HG03095 (cell line): ENCODE results near the gene PLXDC2.
A peak's percentile ranks its signal among the peaks of the same experiment; 100 is the strongest.

Experiments used
- ATAC-seq: cut with Tn5 transposase; IDR thresholded peaks from one replicate; pipeline ENCODE4 v1.9.1; 2021; ENCODE audit warnings: moderate library complexity; ENCODE audit not compliant: unreplicated experiment

PLXDC2 gene

DNA sequence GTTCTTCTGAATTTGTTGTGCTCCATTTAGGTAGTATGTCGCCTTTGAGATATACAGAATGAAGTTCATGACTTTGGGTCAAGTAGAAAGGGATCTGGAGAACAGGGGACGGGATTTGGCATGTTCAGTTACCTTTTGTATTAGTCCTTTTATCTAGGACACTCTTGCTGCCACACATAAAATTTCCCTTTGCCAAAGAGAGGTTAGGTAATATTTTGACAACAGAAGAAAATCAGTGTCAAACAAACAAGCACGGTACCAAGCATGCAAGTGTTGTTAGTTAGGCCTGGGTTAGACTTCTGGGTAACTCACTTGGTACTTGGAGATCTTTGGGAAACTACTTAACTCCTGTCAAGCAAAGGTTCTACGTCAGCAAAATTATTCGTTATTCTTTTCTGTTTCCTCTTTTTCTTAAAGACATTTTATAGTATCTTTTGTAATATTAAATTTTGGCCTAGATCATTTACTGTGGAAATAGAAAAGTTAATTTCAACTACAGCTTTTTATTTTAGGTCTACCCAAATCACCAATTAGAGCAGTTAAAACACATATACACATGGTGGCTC lies 116.7 kb downstream of the PLXDC2 start:
- ATAC-seq: no peak

DNA sequence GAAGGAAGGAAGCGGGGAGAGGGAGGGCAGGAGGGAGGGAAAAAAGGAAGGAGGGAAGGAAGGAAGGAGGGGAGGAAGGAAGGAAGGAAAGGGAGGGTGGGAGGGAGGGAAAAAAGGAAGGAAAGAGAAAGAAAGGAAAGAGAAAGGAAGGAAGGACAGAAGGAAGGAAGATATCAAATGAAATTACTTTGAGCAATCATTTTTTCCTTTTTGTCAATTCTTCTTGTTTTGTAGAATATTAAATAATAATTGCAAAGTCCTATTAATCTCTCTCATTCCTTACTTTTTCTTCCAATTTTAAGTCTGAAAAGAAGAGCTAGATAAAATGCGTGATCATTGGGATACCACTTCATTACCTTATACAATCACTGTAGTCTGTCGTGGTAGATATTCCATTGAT lies 117.5 kb downstream of the PLXDC2 start:
- no peak for ATAC-seq

DNA sequence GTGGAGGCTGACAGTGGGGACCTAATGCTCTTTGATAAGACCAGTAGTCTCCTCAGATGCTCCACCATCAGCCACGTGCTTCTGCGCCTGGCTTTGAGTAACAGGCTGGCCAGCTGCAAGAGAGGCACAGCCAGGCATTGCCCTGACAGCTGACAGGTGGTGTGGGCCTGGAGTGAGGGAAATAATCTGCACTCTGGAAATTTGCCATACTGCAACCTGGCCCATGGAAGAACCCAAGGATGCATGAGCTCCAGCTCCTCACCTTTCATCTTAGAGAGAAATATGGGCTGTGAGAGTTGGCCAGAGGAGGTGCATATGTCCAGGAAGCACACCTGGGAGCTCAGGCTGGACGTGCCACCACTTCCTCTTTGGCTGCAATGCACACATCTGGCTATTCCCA lies 118.9 kb downstream of the PLXDC2 start:
- ATAC-seq: no peak

DNA sequence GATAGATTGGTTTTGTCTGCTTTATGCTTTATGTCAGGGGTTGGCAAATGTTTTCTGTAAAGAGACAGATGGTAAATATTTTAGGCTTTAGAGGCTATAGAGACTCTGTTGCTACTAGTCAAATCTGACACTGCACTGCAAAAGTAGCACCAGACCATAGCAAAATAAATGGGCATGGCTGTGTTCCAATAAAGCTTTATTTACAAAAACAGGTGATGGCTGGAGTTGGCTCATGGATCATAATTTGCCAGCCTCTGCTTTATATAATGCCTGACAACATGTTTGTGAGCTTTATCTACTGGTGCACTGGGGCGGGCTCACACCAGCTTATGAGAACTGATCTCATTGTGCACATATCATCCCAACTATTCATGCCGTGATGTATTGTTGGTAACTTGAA lies 120.1 kb downstream of the PLXDC2 start:
- no peak for ATAC-seq

DNA sequence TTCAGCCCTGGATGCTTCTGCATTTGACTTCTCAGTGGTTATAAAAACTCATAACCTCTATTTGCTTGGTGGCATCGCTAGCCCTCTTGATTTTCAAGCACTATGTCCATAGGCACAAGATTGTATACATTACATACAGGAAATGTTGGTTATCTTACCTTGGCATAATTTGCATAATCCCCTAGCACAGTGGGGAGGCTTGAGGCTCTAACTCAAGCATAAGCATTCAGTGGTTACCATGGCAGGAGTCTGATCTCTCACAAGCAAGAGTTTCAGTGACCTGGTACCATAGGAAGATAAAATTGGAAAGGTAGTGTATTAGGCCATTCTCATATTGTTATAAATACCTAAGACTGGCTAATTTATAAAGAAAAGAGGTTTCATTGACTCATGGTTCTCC lies 121.8 kb downstream of the PLXDC2 start:
- ATAC-seq: no peak

DNA sequence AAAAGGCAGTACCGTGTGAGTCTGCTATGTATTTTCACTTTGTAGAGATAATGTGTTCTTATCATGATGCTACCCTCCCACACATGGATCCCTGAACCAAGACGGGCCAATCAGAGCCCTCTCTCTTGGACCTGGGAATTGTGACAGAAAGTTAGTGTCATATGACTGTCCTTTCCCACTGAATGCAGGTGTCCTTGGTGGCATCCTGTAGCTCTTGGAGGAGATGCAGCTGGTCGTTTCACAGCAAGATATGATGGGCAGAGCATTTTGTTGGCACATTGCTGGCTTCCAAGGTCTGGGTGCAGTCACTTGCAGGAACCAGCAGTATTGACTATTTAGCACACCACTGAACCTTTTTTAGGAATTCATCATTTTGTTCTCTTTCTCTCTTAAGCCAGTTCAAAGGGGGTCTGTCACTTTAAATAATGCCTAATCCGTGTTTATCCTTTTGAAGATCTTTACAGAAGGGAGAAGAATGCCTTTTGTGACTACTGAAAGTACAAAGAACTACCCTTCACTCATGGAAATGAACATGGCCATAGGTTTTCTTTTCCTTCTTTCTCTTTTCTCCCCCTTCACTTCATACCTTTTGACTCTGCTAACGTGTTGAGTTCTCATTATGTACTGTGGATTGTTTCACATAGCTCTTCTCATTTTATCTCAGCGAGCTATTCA lies 125.1 kb downstream of the PLXDC2 start:
- ATAC-seq: no peak

DNA sequence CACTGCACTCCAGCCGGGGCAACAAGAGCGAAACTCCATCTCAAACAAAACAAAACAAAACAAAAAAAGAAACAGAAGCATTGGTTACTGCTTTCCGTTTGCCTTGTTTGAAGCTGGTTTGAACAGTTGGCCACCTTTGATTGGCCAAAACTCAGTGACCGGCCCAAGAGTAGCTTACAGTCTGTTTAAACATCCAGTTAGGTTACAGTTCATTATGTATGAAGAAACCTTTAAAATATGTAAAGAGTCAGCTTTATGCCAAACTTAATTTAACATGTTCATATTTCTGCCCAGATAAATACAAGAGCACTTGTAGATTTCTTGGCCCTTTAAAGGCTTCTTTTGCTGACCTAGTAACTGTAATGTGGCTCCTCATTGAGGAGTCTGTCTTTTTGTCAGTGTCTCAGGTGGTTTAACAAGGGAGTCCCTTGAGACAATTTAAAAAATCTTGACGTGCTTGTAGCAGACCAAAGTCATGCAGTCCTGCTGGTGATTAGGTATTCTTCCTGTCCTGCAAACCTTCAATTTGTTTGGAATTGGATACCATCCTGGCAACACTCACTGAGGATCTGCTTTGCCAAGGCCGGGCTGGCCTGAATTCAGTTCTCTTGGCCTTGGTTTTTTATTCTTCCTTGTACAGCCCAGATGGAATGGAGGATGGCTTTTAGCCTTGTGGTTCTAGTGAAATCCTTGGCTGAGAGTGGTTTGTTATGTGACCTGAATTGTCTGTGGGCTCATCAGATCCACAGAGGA lies 128.9 kb downstream of the PLXDC2 start:
- no peak for ATAC-seq

DNA sequence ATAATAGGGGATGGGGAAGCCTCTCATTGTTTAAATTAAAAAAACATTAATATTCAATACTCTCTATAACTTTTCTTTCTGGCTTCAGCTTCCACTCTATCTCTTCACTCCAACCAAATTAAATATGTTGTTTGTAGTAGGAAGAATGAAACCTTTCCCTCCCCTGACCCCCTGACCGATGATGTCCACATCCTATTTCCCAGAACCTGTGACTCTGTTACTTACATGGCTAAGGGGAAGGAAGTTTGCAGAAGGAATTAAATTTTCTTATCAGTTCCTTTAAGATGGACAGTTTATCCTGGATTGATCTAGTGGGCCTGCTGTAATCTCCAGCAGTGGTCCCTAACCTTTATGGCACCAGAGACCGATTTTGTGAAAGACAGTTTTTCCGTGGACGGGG lies 130.0 kb downstream of the PLXDC2 start:
- no peak for ATAC-seq

DNA sequence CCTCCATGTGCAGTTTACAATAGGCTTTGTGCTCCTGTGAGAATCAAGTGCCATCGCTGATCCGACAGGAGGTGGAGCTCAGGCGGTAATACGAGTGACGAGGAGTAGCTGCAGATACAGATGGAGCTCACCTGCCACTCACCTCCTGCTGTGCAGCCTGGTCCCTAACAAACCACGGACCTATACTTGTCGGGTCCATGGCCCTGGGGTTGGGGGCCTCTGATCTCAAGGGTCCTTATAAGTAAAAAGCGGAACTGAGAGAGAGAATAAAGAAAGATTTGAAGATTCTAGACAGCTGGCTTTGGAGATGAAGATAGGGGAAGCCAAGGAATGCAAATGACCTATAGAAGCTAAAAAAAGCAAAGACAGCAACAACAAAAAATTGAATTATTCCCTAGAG lies 130.6 kb downstream of the PLXDC2 start:
- no peak for ATAC-seq

DNA sequence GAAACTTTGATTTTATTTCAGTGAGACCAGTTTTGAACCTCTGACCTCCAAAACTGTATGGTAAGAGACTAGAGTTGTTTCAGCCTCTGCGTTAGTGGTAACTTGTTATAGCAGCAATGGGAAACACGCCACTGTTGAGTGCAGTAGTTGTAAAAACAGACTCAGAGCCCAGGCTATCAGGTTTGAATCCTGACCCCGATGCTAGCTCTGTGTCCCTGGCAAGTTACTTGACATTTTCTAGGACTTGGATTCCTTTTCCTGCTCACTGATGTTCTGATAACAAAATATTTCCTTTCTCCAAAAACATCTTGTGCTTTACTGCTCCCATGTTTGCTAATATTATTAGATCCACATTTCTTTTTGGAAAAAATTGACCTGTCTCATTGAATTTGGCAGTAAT lies 131.0 kb downstream of the PLXDC2 start:
- no peak for ATAC-seq

DNA sequence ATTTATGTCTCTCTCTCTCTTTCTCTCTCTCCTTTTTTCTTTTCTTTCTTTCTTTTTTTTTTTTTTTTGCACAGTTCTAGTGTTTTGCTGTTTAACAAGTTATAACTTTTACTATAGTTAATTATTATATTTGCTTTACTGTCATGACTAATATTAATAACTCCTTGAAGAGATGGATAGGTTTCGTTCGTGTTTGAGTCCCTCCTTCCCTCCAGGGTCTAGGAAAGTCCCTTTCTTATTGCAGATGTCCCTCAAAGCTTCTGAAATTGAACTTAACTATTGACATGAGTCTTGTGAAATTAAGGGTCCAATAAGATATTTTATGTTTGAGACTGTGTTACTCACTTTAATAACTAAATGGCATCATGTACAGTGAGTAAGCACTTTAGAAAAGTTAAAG lies 131.4 kb downstream of the PLXDC2 start:
- no peak for ATAC-seq

DNA sequence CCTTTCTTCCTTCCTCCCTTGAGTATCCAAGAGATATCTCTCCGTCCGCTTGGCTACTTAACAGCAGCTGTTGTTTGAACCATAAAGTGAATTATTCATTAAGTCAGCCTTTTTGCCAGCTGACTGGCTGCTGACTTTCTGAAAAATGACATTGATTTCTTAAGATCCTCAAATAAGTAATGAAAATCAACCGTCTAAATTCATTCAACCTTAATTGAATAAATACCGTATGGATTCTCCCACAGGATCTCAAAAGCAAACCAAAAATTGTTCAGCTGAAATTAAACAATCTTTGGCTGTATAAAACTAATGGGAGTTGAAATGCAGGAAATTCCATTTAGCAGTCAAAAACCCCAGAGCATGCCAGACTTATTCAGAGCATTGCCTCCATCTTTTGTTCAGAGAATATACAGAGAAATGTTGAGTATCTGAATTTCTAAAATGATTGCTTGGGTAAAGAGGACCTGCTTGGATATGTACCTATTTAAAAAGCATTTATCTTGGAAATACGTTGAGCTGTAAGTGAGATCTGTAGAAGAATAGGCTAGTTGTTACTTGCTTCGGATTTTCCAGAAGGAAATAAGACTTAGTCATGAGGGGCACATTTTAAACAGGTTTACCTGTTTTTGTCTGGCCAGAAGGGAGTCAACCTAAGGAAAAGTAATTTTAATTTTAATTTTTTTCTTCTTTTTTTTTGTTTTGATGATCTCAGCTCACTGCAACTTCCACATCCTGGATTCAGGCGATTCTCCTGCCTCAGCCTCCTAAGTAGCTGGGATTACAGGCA lies 136.2 kb downstream of the PLXDC2 start:
- no peak for ATAC-seq

DNA sequence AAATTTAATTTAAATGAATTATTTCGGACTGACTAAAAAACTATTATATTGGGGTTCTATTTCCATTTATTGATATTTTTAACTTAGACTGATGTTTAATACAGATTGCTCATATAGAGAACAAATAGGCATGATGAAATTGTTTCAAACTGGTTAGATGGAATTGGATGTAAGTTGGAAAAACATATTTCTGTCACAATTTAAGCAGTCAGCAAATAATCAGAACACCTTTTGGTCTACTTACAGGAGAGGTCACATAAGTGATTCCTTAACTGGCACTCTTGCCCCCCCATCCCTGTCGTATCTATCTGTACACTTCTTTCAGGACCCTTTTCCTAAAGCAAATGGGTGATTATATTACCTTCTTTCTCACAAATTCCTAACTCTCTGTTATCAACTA lies 138.4 kb downstream of the PLXDC2 start:
- no peak for ATAC-seq

DNA sequence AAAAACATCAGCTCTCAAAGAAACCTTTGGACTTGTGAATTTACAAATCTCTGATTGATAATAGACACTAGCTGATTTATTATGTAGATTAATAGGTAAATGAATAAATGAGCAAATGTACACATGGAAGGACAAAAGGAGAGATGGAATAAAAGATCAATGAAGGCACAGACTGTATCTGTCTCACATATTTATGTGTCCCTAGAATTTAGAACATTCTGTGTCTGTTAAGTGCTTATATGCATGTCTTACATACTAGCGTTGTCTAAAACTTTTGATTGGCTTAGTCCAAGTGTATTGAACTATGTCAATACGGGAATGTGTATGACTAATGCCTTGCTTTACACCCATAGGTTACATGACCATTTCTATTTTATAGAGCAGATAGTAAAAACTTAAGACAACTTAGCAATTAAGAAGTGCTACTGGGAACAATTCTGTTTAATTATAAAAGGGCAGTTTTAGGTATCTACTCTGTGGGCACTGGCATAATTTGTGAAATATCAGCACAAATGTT lies 140.3 kb downstream of the PLXDC2 start:
- no peak for ATAC-seq

DNA sequence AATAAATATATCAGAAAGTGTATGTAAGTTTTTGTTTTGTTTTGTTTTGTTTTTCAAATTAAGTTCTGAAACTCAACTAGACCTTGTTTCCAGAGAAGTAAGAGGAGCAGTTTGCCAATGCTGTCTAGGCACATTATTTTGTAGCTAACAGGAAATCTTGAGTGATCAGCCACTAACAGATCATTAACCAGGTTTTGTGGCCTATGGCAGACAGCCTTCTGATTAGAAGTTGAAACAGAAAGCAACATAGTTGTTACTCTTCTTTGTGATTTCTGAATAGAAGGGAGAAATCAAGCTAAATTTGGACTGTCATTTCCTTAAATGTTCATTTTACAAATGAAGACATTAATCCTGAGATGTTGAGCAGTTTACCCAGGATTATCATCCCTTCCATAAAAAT lies 142.6 kb downstream of the PLXDC2 start:
- peak; percentile 82 for ATAC-seq

DNA sequence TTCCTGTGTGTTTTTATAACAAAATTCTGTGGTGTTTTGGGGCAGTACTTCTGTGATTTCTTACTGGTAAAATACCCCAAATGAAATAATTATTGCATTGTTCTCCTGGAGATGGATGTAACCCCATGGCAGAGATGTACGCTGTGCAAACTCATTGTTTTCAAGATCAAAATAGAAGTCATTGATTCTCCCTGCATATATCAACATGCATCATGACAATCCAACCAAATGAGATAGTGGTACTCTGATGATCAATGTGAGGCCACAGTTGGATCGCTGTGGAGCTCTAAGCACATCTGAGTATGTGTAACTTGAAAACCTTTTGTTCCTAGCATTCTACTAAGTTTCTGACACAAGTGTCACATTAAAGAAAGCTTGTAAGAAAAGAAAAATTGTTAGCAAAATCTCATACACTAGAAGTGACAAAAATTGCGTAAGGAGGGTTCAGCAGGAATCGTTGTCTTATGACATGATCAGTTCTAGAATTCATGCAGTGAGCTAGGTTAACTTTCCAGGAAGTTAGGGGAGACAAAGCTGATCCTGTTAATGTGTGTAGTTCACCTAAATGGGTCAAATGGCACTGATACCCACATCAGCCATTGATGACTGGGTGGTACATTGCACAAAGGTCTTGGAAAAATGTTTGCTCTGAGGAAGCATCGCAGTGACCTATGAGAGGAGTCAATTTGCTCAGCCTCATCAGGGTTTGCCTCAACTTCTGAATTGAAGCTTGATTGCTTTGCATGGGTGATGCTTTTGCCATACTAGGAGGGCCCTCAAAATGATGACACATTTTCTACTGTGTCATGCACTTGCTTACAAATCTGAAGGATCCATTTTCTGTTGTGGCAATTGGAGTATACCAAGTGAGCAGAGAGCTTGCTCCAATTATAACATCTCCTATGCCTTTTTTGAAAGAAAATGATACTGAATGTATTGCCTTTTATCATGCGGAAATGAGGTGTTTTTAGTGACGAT lies 145.1 kb downstream of the PLXDC2 start:
- no peak for ATAC-seq

DNA sequence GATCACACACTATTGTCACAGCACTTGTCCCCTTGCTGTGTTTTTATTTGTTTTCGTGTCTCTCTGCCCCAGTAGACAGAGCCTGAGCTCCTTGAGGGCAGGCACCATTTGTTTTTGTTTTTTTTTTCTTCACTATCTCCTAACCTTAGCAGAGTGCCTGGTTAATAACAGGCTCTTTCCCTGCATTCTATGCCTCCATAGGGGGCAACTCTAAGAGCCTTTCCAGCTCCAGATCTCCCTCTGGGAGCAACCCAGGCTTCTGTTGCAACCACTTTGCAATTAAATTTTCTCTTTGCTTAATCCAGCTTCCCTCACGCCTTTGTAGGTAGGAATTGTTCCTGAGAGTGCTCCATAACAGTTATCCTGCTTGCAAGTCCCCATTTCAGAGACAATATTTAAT lies 148.4 kb downstream of the PLXDC2 start:
- ATAC-seq: no peak

DNA sequence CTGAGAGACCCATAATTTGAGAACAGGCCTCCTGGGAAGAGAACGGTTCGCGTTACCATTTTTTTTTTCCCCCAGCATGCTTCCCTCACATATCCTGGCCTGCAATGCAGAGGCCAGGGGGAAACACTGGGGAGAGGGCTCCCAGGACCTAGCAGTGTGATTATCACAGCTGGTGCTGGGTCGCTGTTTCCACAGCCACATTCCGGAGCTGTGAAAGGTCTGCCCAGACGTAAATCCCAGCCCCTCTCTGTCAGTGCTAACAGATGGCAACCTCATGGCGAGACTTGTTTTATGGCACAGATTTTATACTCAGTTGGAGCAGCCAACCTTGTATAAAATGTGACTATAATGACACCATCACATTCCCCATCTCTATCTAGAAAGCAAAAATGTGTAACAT lies 150.5 kb downstream of the PLXDC2 start:
- no peak for ATAC-seq

DNA sequence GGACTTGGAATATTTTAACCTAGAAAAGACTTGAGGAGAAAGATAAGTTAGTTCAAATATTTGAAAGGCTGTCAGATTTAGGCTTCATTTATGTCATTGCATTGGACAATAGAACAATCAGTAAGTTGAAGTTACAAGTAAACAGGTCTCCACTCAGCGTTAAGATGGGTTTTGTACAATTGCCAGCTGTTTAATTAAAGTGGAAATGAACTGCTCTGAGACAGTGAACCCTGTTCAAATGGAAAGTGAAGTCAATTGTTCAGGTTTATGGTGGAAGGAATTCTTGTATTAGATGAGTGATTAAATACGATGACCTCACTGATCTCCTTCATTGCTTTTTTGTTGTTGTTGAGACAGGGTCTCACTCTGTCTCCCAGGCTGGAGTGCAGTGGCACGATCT lies 151.7 kb downstream of the PLXDC2 start:
- no peak for ATAC-seq

DNA sequence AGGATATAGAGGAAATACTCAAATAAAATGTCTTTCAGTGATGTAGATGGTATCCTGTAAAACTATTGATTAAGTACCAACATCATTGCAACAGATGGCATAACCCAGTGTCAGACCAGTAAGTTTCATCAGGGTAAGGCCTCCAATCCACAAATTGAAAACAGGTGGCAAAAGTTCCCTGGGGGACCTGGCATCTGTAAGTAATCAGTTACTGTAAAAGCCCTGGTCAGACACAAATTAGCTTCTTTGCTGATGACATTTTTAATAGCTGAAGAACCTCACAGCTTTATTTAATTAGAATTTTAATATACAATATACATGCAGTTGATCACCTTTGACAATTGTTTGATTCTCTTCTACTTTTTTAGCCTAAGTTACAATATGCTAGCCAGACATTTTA lies 152.5 kb downstream of the PLXDC2 start:
- ATAC-seq: no peak
